Stimulated activated effector memory CD8-positive, alpha-beta T cell treated with anti-CD3 and anti-CD28 coated beads, Interleukin-12 subunit alpha, Interleukin-12 subunit beta, amount 100 ng/mL, for 72 hours (primary cell): ENCODE data around the gene MACROD2.
A peak's percentile ranks its signal among the peaks of the same experiment; 100 is the strongest.

ENCODE experiments used
- ATAC-seq: fragments of 150-1000 bp; cut with Tn5 transposase; 2 replicates; pipeline ENCODE4 v1.10.0; 2021
- DNase-seq, 2 donors: peaks; one replicate each; pipeline ENCODE4 v3.0.0; 2021 to 2022; ENCODE audit warnings: low spot score in 2 of 2
- H3K27ac Mint-ChIP-seq: one replicate; pipeline ENCODE4 v1.8.0; 2022; ENCODE audit warnings: mild to moderate bottlenecking, mixed read lengths
- H3K36me3 Mint-ChIP-seq: one replicate; pipeline ENCODE4 v1.8.0; 2022; ENCODE audit warnings: mild to moderate bottlenecking, mixed read lengths
- H3K4me1 Mint-ChIP-seq: one replicate; pipeline ENCODE4 v1.8.0; 2022; ENCODE audit warnings: mixed read lengths
- H3K4me3 Mint-ChIP-seq: one replicate; pipeline ENCODE4 v1.8.0; 2022; ENCODE audit warnings: mild to moderate bottlenecking, mixed read lengths
- H3K9me3 Mint-ChIP-seq: one replicate; pipeline ENCODE4 v1.8.0; 2022; ENCODE audit warnings: mixed read lengths

MACROD2 gene

DNA sequence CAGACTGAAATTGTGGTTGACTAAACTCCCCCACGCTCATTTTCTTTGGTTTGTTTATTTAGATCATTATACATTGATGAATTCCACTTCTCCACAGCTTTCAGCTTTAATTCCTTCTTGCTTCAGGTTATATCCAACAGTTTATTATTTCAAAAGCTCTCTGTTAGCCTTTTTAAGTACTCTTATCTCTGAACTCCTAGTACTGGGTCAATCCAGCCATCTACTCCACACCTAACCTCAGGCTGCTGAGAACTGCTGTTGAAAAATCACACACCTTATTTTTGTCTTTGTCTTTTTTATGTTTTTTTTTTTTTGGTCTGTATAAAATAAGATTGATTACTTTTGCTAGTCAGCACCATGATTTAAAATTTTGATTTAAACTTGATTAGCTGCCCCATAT is 309.2 kb downstream of the MACROD2 start:
- H3K4me3 Mint-ChIP-seq: no peak overlapping the region
- H3K36me3 Mint-ChIP-seq: no peaks in the 10 kb centered on the region
- no peak for DNase-seq
- H3K27ac Mint-ChIP-seq: no peak overlapping the region
- peaks cover 14% of the 10 kb centered on the region for H3K9me3 Mint-ChIP-seq
- no peaks in the 10 kb centered on the region for H3K4me1 Mint-ChIP-seq
- no peak for ATAC-seq

DNA sequence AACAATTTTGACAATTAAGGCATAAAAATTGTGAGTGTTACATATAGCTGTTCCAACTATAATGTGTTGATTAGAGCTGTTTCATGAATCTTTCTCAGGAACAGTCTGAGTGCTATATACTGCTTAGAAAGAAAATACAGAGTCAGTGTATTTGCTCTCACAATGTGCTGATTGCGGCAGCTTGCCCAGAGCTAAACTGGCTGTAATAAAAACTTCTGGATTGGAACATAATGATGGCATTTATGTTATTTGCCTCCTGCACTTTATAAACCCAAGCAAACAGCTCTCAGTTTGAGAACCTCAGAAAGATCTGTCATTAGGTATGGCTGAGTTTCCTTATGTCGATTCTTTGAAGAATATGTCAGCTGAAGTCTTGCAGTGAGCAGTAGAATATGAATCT is 312.6 kb downstream of the MACROD2 start:
- no peaks in the 10 kb centered on the region for H3K4me1 Mint-ChIP-seq
- no peak for ATAC-seq

DNA sequence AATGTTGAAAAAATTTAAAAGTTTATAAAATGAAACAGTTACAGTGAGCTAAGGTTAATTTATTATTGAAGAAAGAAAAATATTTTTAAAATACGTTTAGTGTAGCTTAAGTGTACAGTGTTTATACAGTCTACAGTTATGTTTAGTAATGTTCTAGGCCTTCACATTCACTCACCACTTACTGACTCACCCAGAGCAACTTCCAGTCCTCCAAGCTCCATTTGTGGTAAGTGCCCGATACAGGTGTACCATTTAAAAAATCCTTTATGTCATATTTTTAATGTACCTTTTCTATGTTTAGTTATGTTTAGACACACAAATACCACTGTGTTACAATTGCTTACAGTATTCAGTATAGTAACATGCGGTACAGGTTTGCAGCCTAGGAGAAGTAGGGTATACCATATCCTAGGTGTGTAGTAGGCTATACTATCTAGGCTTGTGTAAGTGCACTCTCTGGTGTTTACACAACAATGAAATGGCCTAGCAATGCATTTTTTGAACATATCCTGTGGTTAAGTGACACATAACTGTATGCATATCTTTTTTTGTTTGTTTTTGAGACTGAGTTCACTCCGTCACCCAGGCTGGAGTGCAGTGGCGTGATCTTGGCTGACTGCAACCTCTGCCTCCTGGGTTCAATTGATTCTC is 315.8 kb downstream of the MACROD2 start:
- Mint-ChIP-seq H3K4me1 (no peaks in the 10 kb centered on the region), H3K9me3 (peaks cover 6% of the 10 kb centered on the region), H3K36me3 (no peaks in the 10 kb centered on the region), H3K4me3 (no peak overlapping the region), H3K27ac (no peak overlapping the region)
- DNase-seq (no peak), ATAC-seq (no peak)

More for the DNA sequence above, 312.6 kb downstream of the MACROD2 start:
- Mint-ChIP-seq H3K9me3 (peaks cover 17% of the 10 kb centered on the region), H3K27ac (no peak overlapping the region), H3K36me3 (no peaks in the 10 kb centered on the region), H3K4me3 (no peak overlapping the region)
- DNase-seq: no peak

DNA sequence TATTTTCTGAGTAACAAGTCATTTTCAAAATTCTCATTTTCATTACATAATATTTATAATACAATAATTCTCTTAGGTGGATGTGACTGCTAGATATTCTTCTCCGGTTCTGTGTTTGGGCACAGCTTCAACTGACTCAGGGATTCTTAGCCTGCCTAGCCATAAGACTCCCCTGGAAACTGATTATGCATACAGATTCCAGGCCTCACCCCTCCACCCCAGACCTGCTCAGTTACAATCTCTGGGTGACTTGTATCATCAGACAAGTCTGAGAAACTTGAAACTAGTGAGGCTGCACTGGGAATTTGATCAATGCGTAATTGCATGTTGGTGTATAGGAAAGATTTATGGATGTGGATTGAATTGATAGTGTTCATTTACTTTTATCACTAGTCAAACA is 316.7 kb downstream of the MACROD2 start:
- H3K4me1 Mint-ChIP-seq: no peaks in the 10 kb centered on the region
- no peak for DNase-seq
- H3K27ac Mint-ChIP-seq: no peak overlapping the region
- ATAC-seq: no peak
- H3K4me3 Mint-ChIP-seq: no peak overlapping the region
- H3K9me3 Mint-ChIP-seq: peaks cover 9% of the 10 kb centered on the region
- no peaks in the 10 kb centered on the region for H3K36me3 Mint-ChIP-seq

DNA sequence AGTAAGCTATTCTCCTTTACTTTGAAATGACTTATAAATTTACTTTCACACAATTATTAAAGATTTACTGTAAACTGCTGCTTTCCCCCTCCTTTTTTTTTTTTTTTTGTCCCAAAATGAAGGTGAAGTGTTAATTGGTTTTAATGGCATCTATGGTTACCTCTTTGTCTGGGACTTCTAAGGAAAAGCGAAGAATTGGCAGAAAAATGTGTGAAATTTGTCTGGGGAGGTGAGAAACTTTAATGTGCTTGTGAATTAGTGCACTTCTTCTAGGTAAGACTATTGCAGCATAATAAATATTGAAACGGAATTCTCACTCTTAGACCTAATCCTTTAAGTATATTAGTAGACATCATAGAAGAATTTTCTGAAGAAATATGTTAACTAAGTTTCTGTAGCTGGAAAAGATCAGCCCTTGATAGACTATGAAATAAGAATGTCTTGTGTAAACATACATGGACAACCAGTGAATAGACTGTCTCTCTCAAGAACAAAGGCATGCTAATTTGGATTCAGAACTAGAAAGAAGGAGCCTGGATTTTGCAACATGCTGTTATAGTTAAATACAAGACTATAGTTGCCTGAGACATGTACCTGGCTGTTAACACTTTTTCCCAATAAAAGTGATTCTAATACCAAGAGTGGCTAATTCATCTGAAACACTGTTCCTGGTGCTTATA is 318.2 kb downstream of the MACROD2 start:
- no peak for DNase-seq
- H3K36me3 Mint-ChIP-seq: no peaks in the 10 kb centered on the region
- H3K4me1 Mint-ChIP-seq: no peaks in the 10 kb centered on the region
- H3K27ac Mint-ChIP-seq: no peak overlapping the region
- no peak for ATAC-seq
- H3K4me3 Mint-ChIP-seq: no peak overlapping the region
- H3K9me3 Mint-ChIP-seq: peaks cover 9% of the 10 kb centered on the region

DNA sequence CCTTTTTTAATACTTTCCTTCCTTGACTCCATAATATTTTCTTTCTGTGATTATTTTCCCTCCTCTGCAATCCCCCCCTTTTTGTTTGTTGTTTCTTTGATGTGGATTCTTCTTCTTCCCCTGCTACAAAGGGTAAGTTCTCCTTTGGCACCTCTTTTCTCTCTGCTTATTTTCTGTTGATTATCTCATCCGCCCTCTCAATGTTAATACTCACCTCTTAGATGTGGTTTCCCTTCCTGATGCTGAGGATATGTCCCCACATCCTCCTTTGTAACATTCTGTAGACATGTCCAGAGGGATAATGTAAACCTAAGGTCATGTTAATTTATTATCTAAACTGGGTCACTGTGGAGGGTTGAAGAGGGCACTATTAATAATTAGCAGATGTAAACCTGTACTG is 324.4 kb downstream of the MACROD2 start:
- peaks cover 21% of the 10 kb centered on the region for H3K9me3 Mint-ChIP-seq
- no peaks in the 10 kb centered on the region for H3K36me3 Mint-ChIP-seq
- no peak overlapping the region for H3K27ac Mint-ChIP-seq
- DNase-seq (no peak), ATAC-seq (no peak)
- no peaks in the 10 kb centered on the region for H3K4me1 Mint-ChIP-seq
- H3K4me3 Mint-ChIP-seq: no peak overlapping the region

DNA sequence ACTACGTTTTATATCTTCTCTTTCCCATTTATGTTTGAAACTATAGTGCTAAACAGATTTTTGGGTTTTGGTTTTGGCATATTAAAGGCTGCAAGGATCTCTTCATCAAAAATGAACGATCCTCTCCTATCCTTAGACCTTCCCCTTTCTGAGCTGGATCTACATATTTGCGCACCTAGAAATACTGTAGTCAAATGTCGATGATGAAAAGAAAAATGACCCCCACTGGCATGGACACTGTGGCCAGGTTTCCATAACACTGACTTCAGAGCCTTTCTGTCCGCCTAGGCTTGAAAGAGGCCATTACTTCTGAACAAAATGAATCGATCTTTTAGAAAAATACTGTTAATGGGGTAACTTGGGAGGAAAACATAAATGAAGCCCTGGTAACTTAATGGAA is 336.3 kb downstream of the MACROD2 start:
- Mint-ChIP-seq H3K4me1 (no peaks in the 10 kb centered on the region), H3K9me3 (no peaks in the 10 kb centered on the region), H3K36me3 (no peaks in the 10 kb centered on the region), H3K4me3 (no peak overlapping the region), H3K27ac (no peak overlapping the region)
- DNase-seq (no peak), ATAC-seq (no peak)

DNA sequence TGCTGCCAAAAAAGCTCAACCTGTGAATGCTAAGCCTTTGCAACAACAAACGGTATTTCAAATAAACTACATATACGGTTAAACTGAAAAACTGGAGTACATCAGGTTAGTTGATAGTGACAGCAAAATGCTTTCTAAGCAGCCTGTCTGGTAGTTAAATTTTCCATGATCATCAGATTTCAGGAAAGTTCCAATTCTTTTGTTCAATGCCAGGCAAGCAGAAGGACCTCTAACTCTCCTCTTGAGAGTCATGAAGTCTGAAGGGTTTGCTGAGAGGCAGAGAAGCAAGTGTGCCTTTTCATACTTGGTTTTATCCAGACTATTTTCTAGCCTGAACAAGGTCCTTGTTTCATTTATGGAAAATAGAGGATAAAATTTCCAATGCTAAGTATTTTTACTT is 337.6 kb downstream of the MACROD2 start:
- H3K36me3 Mint-ChIP-seq: no peaks in the 10 kb centered on the region
- no peak overlapping the region for H3K27ac Mint-ChIP-seq
- H3K4me3 Mint-ChIP-seq: no peak overlapping the region
- ATAC-seq (no peak), DNase-seq (no peak)
- H3K4me1 Mint-ChIP-seq: no peaks in the 10 kb centered on the region
- no peaks in the 10 kb centered on the region for H3K9me3 Mint-ChIP-seq

DNA sequence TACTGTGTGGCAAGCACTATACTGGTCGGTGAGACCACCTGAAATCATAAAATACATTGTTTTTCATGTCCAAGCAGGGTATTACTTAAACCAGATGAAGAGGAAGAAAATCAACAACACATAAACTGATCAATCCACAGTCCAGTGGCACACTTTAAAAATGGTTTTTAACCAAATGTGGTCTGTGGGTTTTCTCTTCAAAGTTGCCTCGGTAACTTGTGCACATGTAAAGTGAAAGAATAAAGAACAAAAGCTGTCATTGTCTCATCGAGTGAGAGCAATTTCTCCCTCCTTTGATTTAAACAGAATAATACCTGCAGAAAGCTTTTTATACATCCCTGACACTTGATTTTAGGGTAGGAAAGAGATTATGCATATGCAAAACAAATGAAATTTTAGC is 338.4 kb downstream of the MACROD2 start:
- no peaks in the 10 kb centered on the region for H3K4me1 Mint-ChIP-seq
- no peak for DNase-seq
- no peak overlapping the region for H3K27ac Mint-ChIP-seq
- no peaks in the 10 kb centered on the region for H3K36me3 Mint-ChIP-seq
- ATAC-seq: no peak
- no peak overlapping the region for H3K4me3 Mint-ChIP-seq
- no peaks in the 10 kb centered on the region for H3K9me3 Mint-ChIP-seq

DNA sequence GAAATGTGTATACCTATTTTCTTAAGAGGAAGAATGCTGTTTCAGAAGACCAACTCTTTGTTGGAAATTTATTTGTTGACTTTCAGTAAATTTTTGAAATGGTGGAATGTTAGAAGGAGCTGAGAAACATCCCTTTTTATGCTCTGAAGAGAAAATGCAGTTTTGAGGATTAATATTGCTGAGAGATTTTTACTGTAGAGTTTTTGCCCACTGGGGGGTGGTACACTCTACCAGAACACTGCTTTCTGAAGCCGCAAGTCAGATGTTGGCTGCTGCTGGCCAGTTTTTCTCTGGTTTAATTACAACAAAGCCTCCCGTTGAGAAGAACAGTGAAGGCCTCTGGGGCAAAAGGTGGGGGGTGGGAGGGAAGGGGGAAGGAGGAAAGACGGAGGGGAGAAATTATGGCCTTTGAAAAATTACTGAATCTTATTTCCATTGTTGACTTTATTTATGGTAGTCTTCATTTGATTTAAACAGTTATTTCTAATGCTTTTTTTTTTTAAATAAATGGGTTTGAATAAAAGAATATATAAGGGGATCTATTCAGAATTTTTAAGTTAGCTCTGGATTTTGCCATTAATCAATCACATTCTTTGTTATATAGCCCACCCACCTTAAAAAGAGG is 339.1 kb downstream of the MACROD2 start:
- DNase-seq (no peak), ATAC-seq (no peak)
- Mint-ChIP-seq H3K4me1 (no peaks in the 10 kb centered on the region), H3K27ac (no peak overlapping the region), H3K4me3 (no peak overlapping the region), H3K9me3 (no peaks in the 10 kb centered on the region), H3K36me3 (no peaks in the 10 kb centered on the region)

DNA sequence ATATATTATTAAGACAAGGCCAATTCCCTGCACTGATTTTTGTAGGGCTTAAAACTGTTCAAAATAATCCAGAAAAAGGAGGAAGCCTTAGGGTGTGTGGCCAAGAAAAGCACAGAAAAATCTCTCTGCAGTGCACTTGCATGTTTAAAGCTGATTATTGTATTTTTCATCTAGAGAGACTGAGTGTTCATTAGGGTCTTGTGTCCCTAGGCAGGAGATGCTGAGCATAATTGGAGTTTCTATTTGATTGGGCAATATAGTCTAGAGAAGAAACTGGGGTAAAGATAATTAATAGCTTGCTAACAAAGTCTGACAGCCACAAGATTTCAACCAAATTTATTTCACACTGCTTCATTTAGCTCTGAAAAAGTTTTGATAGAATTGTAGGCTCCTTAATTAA is 339.7 kb downstream of the MACROD2 start:
- Mint-ChIP-seq H3K9me3 (no peaks in the 10 kb centered on the region), H3K4me1 (no peaks in the 10 kb centered on the region), H3K27ac (no peak overlapping the region), H3K36me3 (no peaks in the 10 kb centered on the region), H3K4me3 (no peak overlapping the region)
- DNase-seq (no peak), ATAC-seq (no peak)

DNA sequence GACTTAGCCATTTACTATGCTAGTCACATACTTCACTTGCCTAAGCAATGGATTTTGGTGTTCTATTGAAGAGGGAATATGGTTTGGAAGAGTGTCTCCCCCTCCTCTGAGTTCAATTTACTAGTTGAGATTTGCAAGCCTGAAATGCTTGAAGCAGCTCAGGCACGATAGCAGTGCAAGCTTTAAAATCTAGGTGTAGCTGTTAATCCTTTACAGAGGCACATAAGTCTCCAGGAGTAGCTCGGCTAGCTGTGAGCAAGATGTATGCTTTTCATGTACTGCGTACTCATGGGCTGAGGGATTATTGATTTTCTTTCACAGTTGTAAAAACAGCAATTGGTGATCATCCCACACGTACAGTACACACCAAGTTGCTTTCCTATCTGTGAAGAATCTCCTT is 341.4 kb downstream of the MACROD2 start:
- Mint-ChIP-seq H3K4me3 (no peak overlapping the region), H3K4me1 (no peaks in the 10 kb centered on the region), H3K27ac (no peak overlapping the region), H3K9me3 (no peaks in the 10 kb centered on the region), H3K36me3 (no peaks in the 10 kb centered on the region)
- no peak for DNase-seq
- no peak for ATAC-seq

DNA sequence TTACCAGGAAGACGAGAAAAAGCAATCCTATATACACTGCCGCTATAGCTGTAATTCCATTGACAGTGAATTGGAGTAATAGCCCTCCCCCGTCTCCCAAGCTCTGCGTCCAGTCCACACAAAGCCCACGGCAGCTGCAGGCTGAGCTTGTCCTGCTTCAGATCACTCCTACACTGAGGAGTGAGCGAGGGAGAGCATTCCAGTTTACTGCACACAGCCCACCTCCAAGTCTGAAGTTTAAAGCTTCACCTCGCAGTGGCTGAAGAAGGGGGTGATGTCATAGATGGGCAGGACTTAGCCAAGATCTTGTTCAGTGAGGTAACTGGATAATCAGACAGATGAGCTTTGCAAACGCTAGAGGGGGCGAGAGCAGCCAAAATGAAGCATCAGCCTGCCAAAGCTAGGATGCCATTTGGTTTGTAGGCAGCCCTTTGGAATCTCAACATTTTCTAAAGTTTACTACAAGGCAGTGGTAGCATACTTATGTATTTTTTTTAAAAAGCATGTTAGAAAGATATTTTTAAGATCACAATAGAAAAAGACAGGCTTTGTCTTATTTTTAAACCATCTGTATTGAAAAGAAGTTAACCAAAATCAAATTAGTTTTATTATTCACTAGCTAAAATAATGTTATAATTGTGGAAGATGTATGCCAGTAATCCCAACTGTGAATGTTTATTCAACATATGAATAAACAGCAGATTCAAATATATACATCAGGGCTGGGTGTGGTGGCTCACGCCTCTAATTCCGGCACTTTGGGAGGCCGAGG is 342.3 kb downstream of the MACROD2 start, which contains the start of gene FLRT3:
FLRT3 (minus strand) TSS at position 213 of the 772 bp plus-strand sequence. CDS start 10,106 bp downstream, outside the sequence.
- H3K4me1 Mint-ChIP-seq: no peaks in the 10 kb centered on the region
- peaks cover 2% of the 10 kb centered on the region for H3K9me3 Mint-ChIP-seq
- no peak within 1 kb of the TSS for H3K27ac Mint-ChIP-seq
- ATAC-seq: peak; percentile 21
- no peaks in the 10 kb centered on the region for H3K36me3 Mint-ChIP-seq
- H3K4me3 Mint-ChIP-seq: no peak within 1 kb of the TSS
- DNase-seq: no peak

DNA sequence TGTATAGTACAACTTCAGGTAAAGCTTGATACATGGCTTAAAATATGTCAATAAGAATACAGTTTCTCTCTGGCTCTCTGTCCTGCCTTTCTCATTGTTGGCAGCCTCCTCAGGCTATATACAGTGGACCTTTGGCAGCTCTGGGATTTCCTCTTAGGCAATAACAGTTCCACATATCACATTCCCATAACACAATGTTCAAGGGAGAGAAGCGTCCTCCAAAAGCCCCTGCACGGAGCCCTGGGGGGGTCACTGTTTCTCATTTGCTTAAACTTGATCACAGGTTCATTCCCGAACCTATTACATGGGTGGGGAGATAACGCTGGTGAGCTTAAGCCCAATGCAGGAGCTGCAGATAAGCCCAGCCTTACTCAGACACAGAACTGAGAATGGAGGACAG is 346.5 kb downstream of the MACROD2 start:
- peaks cover 6% of the 10 kb centered on the region for H3K9me3 Mint-ChIP-seq
- no peak for DNase-seq

DNA sequence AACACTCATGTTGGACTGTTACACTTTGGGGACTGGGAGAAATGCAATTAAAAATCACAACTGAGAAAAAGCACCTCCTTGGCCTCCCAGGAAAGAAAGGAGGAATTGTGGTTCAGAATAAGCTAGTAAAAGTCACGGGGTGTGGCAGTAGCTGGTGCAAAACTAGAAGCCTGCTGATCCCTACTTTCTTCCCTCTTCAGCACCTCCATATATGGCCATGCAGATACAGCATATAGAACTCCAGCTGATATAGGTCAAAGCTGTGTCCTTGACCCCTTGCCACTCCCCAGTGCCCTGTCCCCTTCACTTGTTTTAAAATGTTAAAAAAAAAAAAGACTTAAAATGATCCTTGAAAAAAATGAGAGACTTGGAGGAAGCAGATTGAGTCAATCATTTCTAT is 347.6 kb downstream of the MACROD2 start:
- no peak overlapping the region for H3K27ac Mint-ChIP-seq

More for the DNA sequence above, 346.5 kb downstream of the MACROD2 start:
- H3K36me3 Mint-ChIP-seq: no peaks in the 10 kb centered on the region
- no peak overlapping the region for H3K27ac Mint-ChIP-seq
- H3K4me1 Mint-ChIP-seq: no peaks in the 10 kb centered on the region
- ATAC-seq: no peak
- H3K4me3 Mint-ChIP-seq: no peak overlapping the region

More for the DNA sequence above, 347.6 kb downstream of the MACROD2 start:
- Mint-ChIP-seq H3K4me1 (no peaks in the 10 kb centered on the region), H3K4me3 (no peak overlapping the region), H3K36me3 (no peaks in the 10 kb centered on the region), H3K9me3 (peaks cover 10% of the 10 kb centered on the region)
- ATAC-seq (no peak), DNase-seq (no peak)
